Kidney capillary endothelial cell (primary cell): ENCODE data around the gene CGB3.
"Not testable (repeated sequence)": the region's sequence is repeated elsewhere in the genome, so short reads cannot be mapped to it uniquely, and the experiment has no call there.

Experiments
- DNase-seq: peaks from one replicate; pipeline ENCODE4 v3.0.0-alpha.2; 2018; ENCODE audit warnings: low spot score

CGB3 gene

DNA sequence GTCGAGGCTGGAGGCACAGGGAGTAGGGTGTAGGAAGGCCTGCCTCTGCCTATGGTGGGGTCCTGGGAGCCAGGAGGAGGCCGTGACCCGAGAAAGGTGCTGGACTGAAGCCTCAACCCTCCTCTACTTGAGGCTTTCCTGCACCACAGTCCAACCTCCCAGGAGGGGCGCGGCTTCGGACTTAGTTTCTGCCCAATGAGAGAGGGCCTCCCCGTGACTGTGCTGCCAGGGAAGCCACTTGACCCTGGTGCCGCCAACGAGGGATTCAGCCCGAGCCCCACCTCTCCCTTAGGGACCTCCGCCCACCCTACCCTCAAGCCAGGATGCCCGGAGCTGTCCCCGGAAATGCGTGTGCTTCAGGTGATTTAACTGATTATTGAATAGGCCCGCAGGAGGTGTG lies at the start of gene CGB3:
CGB3 (minus strand) TSS at position 101 of the 400 bp plus-strand sequence. CDS start 362 bp downstream, outside the sequence.
- DNase-seq = not testable (repeated sequence)

DNA sequence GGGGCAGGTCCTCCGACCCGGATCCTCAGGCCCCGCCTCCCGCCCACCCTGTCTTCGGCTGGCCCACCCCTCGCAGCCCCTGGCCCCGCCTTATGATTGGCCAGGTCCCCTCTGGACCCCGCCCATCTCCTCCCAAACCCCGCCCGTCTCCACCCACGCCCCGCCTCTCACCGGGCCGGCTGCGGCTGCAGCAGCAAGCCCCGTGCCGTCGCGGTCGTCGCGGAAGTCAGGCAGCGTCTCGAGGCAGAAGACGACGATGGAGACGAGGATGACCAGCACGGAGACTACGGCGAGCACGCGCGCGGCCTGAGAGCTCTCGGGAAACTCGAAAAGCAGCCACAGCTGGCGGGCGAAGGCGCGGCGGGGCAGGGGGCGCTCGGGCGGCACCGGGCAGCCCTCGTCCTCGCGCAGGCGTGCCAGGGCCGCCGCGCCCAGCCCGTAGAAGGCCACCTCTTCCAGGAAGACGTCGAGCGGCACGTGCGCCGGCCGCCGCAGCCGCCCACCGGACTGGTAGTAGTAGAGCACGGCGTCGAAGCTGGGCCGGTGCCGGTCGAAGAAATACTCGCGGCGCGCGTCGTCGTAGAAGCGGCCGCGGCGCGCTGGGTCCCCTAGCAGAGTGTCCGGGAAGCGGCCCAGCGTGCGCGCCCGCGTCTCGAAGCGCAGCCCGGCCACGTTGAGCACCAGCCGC lies 47.9 kb upstream of the CGB3 start:
- DNase-seq = no peak

DNA sequence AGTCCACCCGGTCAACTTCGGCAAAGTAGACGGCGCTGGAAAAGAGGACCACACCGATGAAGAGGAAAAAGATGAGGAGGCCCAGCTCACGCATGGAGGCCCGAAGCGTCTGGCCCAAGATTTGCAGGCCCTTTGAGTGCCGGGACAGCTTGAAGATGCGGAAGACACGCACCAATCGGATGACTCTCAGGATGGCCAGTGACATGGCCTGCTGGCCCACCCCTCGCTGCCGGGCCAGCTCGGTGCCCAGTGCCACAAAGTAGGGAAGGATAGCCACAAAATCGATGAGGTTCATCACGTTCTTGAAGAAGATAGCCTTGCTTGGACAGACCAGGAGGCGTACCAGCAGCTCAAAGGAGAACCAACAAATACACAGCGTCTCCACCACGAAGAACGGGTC lies 46.3 kb upstream of the CGB3 start:
- DNase-seq = no peak

DNA sequence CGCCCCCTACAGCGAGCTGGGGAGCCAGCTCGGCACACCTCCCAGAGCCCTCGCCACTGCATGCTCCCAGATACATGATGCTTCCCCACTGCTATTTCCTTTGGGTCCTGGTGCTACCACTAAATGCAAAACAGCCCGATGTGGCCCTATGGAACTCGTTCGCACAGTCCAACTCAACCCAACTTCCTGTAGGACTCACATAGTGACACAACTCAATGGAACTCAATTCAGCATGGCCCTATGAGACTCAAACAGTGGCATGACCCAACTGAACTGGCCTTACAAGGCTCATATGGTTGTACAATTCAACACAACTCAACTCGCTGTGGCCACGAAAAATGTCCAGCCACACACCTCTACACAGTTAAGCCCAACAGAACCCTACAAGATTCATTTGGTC lies 44.9 kb upstream of the CGB3 start:
- DNase-seq = no peak

DNA sequence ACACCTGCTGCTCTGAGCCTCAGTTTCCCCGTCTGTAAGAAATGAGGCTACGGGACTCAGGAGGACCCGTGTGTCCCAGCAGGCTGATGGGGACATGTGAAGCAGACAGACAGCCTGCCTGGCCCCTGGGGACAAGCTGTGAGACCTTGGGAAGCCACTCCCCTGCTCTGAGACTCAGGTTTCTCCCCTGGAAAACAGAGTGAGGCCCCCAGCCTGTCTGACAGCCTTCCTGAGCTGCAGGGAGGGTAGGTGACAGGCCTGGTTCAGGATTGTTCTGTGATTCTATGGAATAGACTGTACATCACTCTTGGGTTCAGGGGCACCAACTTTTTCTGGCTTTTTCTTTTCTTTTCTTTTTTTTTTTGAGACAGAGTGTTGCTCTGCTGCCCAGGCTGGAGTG lies 43.4 kb upstream of the CGB3 start:
- DNase-seq = no peak

DNA sequence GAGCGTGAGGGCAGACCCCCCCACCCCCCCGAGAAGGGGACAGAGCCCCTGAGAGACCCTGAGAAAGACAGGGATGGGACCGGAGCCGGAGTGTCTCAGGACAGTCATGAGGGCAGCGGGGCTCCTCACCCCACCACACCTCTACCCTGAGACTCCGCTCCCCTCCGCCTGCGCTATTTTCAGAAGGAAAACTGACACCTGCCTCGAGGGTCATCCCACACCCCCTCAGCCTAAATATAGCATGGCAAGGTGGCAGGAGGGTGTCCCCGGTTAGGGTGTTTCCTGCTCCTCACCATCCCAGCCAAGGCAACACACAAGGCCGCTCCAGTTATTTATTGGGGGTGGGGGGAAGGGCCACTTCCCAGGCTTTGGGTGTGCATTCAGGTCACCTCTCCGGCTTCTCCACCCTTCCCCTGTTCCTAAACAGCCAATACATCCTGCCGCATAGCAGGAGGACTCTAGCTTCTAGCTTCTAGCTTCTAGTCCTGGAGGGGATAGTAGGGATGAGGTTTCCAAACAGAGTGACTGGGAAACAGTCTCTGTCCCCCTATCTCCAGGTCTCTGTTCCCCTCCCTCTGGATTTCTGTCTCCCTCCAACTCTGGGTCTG lies 41.9 kb upstream of the CGB3 start:
- no peak for DNase-seq

DNA sequence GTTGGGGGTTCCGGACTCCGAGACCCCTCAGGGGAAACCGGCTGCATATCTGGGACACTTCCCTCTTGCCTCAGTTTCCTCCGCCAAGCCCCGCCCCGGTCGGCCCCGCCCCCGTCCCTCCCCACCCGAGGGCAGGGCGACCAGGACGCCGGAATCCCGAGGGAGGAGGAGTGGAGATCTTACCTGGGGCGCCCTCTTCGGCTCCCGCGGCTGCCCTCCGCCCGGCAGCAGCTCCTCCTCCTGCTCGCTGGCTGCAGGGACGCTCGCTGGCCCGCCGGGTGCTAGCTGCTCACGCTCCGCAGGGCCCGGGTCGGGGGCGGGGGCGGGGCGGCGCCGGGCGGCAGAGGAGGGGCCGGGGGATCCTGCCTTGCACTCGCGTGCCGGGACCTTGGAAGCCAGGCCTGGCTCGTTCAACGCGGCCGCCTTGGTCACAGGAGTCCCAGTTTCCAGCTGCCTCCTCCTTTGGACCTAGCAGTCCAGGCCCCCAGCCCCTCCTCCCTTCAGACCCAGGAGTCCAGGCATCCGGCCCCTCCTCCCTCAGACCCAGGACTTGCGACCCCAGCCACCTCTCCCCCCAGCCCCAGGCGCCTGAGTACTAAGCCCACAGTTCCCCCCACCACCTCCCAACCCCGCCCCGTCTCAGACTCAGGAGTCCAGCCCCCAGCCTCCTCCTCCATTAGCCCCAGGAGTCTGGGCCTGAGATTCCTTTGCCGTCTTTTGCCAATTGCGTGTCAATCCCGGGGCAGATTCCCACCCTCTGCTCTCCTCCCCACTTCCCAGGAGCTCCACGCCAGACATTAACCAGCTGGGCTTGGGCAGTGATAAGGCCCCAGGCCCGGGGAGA lies 40.9 kb upstream of the CGB3 start, which contains the start of gene NTF4:
NTF4 (minus strand) TSS at position 51 of the 844 bp plus-strand sequence. CDS start 2,821 bp downstream, outside the sequence.
- no peak for DNase-seq

DNA sequence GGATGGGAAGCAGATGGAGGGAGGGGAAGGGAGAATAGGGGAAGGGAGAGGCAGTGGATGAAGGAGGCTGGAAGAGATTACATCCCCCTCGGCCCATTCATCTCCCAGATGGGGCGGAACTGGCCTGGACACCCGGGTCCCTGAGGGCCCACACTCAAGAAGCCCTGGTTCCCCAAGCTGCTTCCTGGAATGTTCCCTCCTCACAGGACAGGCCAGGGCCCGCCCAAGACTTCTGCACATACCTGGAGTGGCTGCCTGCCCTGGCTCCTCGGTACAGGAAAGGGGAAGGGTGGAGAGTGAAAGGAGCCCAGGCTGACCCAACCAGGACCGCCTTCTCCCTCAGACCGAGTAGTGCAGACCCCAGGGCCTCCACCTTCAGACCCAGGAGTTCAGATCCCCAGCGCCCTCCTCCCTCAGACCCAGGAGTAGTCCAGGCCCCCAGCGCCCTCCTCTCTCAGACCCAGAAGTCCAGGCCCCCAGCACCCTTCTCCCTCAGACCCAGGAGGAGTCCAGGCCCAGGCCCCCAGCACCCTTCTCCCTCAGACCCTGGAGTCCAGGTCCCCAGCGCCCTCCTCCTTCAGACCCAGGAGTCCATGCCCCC lies 40.0 kb upstream of the CGB3 start:
- DNase-seq = no peak

DNA sequence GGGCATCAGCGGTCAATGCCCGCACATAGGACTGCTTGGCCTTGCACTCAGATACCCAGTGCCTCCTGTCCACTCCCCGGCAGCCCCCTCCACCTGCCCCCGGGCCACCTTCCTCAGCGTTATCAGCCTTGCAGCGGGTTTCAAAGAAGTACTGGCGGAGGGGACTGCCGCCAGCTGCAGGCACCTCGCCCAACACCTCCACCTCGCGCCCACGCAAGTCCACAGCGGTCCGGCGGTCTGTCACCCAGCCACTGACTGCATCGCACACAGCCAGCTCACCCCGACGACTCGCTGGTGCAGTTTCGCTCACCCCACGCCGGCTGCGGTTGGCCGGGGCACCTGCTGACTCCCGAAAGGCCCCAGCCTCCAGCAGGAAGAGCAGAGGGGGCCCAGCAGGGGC lies 37.3 kb upstream of the CGB3 start:
- DNase-seq = no peak

DNA sequence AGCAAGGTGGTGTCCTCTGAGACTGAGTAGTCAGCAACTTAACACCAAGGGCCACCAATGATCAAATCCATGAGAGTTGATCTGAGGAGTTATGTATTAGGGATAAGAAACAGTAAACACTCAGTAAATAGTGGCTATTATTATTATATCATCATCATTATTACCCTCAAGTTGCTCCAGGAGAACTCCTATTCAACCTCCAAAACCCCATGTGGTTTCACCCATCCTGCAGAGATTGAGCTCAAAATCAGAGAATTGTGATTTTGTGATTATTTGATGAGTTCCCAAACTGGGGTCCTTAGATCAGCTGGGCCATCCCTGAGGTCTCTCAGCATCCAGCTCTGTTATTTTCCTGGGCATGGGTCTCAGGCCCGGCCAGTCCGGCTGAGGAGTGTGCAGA lies 36.9 kb upstream of the CGB3 start:
- DNase-seq = no peak

DNA sequence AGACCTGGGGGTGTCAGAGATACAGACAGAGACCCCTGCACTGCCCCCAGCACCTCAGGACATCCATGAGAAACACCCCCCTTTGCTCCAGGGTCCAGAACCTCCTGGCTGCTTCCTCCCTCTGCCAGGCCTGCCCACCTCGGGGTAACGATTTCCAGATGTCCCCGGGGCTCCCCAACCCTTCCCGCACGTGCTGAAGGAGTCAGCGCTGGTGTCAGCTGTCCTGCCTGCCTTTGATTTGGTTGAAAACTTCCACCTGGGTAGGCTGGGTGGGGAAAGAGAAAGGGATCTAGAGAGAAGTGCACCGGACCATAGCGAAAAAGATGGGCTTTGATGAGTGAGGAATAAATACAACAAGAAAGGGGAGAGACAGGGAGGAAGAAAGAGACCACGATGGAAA lies 34.9 kb upstream of the CGB3 start:
- DNase-seq = no peak

DNA sequence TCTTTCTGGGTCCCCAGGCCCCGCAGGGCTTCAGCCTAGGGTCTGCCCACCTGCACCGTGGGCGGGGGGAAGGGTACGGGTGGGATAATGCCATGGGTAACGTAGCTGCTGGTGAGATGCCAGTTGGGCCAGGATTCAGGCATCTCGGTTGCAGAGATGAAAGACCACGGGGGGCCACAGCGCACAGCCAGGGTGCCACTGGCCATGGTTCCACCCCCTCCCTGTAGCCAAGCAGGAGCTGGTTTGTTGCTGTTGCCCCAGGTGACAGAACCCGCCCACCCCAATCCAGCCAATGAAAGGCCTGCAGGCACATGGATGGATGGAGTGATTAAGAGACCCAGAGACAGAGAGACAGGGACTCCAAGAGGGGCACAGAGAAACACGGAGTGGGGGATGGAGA lies 34.4 kb upstream of the CGB3 start:
- no peak for DNase-seq

DNA sequence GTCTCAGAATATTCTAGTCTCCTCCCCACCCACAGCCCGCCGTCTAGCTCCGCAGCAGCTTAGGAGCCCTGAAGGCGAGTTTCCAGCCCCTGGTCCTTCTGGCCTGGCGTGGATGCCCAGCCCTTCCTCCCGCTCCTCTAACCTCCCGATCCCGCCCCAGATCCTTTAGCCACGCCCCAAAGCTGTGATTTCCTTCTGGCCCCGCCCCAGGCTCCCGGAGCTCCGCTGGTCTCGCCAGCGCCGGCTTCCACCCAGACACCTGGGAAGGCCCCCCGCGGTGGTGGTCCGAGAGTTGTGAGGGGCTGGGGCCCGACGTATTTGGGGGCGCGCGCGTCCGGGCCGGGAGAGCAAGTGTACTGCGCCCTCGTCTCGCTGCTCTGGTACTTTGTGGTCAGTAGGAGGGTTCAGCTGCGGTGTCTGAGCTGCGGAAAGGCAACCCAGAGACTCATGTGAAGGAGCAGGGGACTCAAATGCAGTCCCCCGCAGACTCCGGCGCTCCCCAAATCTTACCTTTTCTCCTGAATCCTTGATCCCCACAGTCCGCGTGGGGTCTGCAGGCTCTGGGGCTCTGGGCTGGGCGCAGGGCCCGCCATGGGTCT lies 33.6 kb upstream of the CGB3 start, which contains the start of gene CGB7:
CGB7 (minus strand) TSS at position 114 of the 599 bp plus-strand sequence. CDS start 2,374 bp downstream, outside the sequence.
- DNase-seq = peak; percentile 59

DNA sequence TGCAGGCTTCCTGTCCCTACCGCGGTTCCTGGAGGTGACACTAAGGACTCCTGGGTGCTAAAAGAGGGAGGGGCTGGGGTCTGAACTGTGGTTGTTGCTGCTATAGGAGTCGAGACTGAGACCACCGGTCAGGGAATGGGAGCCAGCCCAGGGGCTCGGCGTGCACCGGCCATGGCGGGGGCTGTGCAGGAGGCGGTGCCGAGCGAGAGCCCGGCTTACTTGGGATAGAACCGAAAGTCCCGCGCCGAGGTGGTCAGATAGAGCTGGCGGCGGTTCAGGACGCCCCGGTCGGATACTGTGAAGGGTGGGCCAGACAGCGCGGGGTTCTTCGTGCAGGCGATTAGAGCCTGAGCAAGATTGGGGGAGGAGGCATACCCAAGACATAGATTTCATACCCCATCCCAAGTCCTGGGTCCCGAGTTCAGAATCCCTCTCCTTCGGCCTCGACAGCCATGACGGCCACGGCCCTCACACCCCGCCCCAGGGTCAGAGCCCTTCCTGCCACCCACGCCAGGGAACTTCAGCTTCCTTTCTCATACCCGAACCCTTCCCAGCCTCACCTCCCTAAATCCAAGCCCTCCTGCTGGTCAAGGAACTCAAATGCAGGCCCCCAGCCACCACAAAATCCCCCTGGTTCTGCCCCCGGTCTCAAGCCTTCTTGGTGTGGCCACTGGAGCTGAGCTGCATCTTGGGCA lies 32.9 kb upstream of the CGB3 start:
- not testable (repeated sequence) for DNase-seq

DNA sequence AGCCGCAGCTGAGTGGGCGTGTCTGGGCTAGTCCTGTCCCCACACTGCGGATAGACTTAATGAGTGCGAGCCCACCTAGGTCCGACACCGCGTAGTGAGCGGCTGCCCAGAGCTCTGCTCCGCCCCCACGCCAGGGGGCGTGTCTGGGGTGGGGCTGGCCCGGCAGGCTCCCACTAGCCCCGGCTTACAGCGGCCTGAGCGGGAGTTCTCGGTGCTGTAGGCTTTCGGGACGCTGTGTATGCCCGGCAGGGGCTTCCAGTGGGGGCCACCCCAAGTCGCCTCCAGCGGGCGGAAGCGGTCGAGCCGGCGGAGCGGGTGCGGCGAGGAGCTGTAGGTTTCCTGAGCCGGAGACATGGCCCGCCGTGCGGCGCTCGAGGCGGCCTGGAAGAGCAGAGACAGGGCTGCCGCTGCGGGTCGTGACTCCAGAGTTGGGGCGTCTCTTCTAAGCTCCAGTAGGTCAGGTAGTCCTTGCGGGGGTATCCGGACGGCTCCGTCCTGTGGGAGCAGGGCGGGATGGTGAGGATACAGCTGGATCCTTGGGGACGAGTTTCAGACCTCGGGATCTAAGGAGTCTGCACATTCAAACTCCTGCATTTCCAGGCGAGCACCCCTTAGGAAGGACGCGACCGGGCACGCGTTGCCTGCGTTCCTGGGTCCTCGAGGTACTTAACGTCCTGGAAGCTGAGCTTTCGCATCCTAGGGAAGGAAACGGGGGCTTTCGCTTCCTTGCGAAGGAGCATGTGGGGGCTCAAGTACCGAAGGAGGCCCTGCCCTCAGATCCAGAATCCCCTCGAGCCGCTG lies 32.2 kb upstream of the CGB3 start:
- DNase-seq = peak; percentile 34

DNA sequence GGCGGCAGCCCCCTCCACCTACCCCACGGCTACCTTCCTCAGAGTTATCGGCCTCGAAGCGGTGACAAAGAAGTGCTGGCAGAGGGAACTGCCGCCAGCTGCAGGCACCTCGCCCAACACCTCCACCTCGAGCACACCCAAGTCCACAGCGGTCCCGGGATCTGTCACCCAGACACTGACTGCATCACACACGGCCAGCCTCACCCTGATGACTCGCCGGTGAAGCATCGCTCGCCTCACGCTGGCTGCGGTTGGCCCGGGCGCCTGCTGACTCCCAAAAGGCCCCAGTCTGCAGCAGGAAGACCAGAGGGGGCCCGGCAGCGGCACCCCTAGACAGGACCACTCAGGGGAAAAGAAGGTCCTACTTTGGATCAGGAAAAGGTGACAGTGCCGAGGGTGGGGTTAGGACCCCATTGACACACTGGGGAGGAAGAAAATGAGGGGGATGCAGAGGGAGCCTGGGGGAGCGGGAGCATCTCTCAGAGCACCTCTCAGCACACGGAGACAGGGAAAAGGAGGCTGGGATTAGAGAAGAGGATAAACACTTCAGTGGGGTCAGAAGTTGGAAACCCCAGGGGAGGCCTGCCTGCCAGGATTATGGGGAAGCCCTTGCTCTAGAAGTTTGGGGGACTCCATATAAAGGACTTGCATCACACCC lies 26.4 kb upstream of the CGB3 start:
- not testable (repeated sequence) for DNase-seq

DNA sequence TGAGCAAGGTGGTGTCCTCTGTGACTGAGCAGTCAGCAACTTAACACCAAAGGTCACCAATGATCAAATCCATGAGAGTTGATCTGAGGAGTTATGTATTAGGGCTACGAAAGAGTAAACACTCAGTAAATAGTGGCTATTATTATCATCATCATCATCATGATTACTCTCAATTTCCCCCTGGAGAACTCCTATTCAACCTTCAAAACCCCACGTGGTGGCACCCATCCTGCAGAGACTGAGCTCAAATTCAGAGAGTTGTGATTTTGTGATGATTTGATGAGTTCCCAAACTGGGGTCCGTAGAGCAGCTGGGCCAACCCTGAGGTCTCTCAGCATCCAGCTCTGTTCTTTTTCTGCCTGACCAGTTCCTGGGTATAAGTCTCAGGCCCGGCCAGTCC lies 25.7 kb upstream of the CGB3 start:
- DNase-seq = not testable (repeated sequence)

DNA sequence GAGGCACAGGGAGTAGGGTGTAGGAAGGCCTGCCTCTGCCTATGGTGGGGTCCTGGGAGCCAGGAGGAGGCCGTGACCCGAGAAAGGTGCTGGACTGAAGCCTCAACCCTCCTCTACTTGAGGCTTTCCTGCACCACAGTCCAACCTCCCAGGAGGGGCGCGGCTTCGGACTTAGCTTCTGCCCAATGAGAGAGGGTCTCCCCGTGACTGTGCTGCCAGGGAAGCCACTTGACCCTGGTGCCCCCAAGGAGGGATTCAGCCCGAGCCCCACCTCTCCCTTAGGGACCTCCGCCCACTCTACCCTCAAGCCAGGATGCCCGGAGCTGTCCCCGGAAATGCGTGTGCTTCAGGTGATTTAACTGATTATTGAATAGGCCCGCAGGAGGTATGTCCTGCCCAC lies 24.9 kb upstream of the CGB3 start, which contains the start of gene CGB8:
CGB8 (minus strand) TSS at position 101 of the 400 bp plus-strand sequence. CDS start 372 bp downstream, outside the sequence.
- not testable (repeated sequence) for DNase-seq

DNA sequence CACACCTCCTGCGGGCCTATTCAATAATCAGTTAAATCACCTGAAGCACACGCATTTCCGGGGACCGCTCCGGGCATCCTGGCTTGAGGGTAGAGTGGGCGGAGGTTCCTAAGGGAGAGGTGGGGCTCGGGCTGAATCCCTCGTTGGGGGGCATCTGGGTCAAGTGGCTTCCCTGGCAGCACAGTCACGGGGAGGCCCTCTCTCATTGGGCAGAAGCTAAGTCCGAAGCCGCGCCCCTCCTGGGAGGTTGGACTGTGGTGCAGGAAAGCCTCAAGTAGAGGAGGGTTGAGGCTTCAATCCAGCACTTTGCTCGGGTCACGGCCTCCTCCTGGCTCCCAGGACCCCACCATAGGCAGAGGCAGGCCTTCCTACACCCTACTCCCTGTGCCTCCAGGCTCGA lies 19.4 kb upstream of the CGB3 start, which contains the start of gene CGB5:
CGB5 (plus strand) TSS at position 301 of the 400 bp plus-strand sequence. CDS start 362 bp downstream, outside the sequence.
- not testable (repeated sequence) for DNase-seq
